CD14-positive monocyte (primary cell): ENCODE data around the gene TMEM222. TPM values are rescaled to one million over a fixed set of nuclear protein-coding genes. Genes with fewer than 3 reads are reported as not detected.

Experiments used
- DNase-seq, 3 donors: peaks; one replicate each; pipeline ENCODE4 v3.0.0-alpha.2; 2011 to 2022
- H2AFZ ChIP-seq: 2 replicates; pipeline ENCODE4 v1.6.0; 2012; ENCODE audit warnings: mild to moderate bottlenecking, low read depth, low read length, inconsistent platforms; ENCODE audit not compliant: insufficient read depth, poor library complexity, severe bottlenecking
- H3K27ac ChIP-seq, 2 donors: 1 replicate in 1 of 2; 2 replicates in 1 of 2; pipeline ENCODE4 v1.5.1; 2012 to 2013; ENCODE audit warnings: low read length in 2 of 2, control low read depth in 1 of 2, inconsistent platforms in 1 of 2, low read depth in 1 of 2, mild to moderate bottlenecking in 1 of 2
- H3K27me3 ChIP-seq, 2 donors: one replicate each; pipeline versions ENCODE4 v1.6.0 to v1.6.1; 2011 to 2013; ENCODE audit warnings: low read length in 2 of 2; ENCODE audit not compliant: control insufficient read depth in 2 of 2, insufficient read depth in 2 of 2
- H3K36me3 ChIP-seq, 2 donors: replicated peaks in 1 of 2; 1 replicate in 1 of 2; 2 replicates in 1 of 2; pipeline versions ENCODE4 v1.5.1 to v1.6.1; 2012 to 2013; ENCODE audit warnings: low read length in 2 of 2, control low read depth in 1 of 2, inconsistent platforms in 1 of 2, mild to moderate bottlenecking in 1 of 2; ENCODE audit not compliant: insufficient read depth in 2 of 2, control insufficient read depth in 1 of 2
- H3K4me1 ChIP-seq, 2 donors: 1 replicate in 1 of 2; 2 replicates in 1 of 2; pipeline versions ENCODE4 v1.5.1 to v1.6.1; 2012 to 2013; ENCODE audit warnings: low read length in 2 of 2, control low read depth in 1 of 2, inconsistent platforms in 1 of 2, mild to moderate bottlenecking in 1 of 2, moderate library complexity in 1 of 2; ENCODE audit not compliant: insufficient read depth in 2 of 2, control insufficient read depth in 1 of 2
- H3K4me2 ChIP-seq: replicated peaks from 2 replicates; pipeline ENCODE3; 2012; ENCODE audit warnings: low read length, moderate library complexity, mild to moderate bottlenecking; ENCODE audit not compliant: poor library complexity, severe bottlenecking; ENCODE audit errors: extremely low read depth
- H3K4me3 ChIP-seq, 3 experiments: fragments of 200-600 bp in 1 of 3; sonication (generic) in 1 of 3; replicated peaks in 1 of 3; 1 replicate in 2 of 3; 2 replicates in 1 of 3; pipeline ENCODE4 v1.5.1; 2011 to 2013; ENCODE audit warnings: low read length in 3 of 3, mild to moderate bottlenecking in 3 of 3, control low read depth in 2 of 3, low read depth in 2 of 3, inconsistent platforms in 1 of 3, moderate library complexity in 1 of 3
- H3K79me2 ChIP-seq: 2 replicates; pipeline ENCODE4 v1.6.0; 2012; ENCODE audit warnings: mild to moderate bottlenecking, control low read depth, inconsistent platforms, low read length, moderate library complexity; ENCODE audit not compliant: insufficient read depth
- H3K9ac ChIP-seq: 2 replicates; pipeline ENCODE4 v1.6.0; 2017; ENCODE audit warnings: low read length, mild to moderate bottlenecking; ENCODE audit not compliant: insufficient read depth, poor library complexity, severe bottlenecking
- H3K9me3 ChIP-seq, 2 donors: replicated peaks in 1 of 2; 1 replicate in 1 of 2; 2 replicates in 1 of 2; pipeline versions ENCODE4 v1.5.1 to v1.6.1; 2012 to 2013; ENCODE audit warnings: low read length in 2 of 2, control low read depth in 1 of 2; ENCODE audit not compliant: control insufficient read depth in 1 of 2, insufficient read depth in 1 of 2
- H4K20me1 ChIP-seq: 2 replicates; pipeline ENCODE4 v1.6.0; 2012; ENCODE audit warnings: mild to moderate bottlenecking, low read length, control low read depth, moderate library complexity; ENCODE audit not compliant: insufficient read depth
- H3K27ac Mint-ChIP-seq, 7 donors: one replicate each; pipeline ENCODE4 v1.8.0; 2020; ENCODE audit warnings: mild to moderate bottlenecking in 7 of 7, mixed read lengths in 7 of 7, moderate library complexity in 6 of 7, inconsistent platforms in 2 of 7
- H3K27me3 Mint-ChIP-seq, 3 donors: one replicate each; pipeline ENCODE4 v1.8.0; 2021 to 2022; ENCODE audit warnings: low read depth in 3 of 3, mild to moderate bottlenecking in 3 of 3, mixed read lengths in 3 of 3, moderate library complexity in 3 of 3, inconsistent platforms in 1 of 3
- H3K36me3 Mint-ChIP-seq, 2 donors: one replicate each; pipeline ENCODE4 v1.8.0; 2020; ENCODE audit warnings: mixed read lengths in 2 of 2, inconsistent platforms in 1 of 2, mild to moderate bottlenecking in 1 of 2
- H3K4me1 Mint-ChIP-seq: one replicate; pipeline ENCODE4 v1.8.0; 2020; ENCODE audit warnings: mild to moderate bottlenecking, mixed read lengths
- H3K4me3 Mint-ChIP-seq, 2 donors: one replicate each; pipeline ENCODE4 v1.8.0; 2020; ENCODE audit warnings: mild to moderate bottlenecking in 2 of 2, mixed read lengths in 2 of 2, moderate library complexity in 1 of 2
- H3K9me3 Mint-ChIP-seq, 7 donors: one replicate each; pipeline ENCODE4 v1.8.0; 2020 to 2022; ENCODE audit warnings: mixed read lengths in 7 of 7, mild to moderate bottlenecking in 6 of 7, moderate library complexity in 6 of 7, inconsistent platforms in 2 of 7
- CTCF ChIP-seq: fragments of 200-600 bp; IDR thresholded peaks from one replicate; pipeline ENCODE4 v1.8.0; 2022; ENCODE audit warnings: antibody characterized with exemption, mild to moderate bottlenecking
- WGBS: methylation state at CpG from one replicate; pipeline ENCODE4 v1.1.5; 2013; ENCODE audit warnings: missing lambda C conversion rate; ENCODE audit not compliant: insufficient coverage; 5-methylcytosine and 5-hydroxymethylcytosine counted together
- intact Hi-C, 2 donors: fragments of 100-400 bp; cut with micrococcal nuclease; formaldehyde crosslinking; loops; one replicate each; pipeline versions ENCODE4 v1.15.0 to v1.15.1; 2023
- polyA plus RNA-seq, 3 donors: library from polyadenylated mRNA; depleted of rRNA in 1 of 3; unstranded in 2 of 3; stranded (reverse) in 1 of 3; fragments of 300-500 nt in 2 of 3; fragments of >200 nt in 1 of 3; fragmentation: Illumina TruSeq in 2 of 3; gene quantifications; 1 replicate in 2 of 3; 2 replicates in 1 of 3; pipeline ENCODE4 v1.2.3, GENCODE V29; 2012 to 2021

TMEM222 gene
- polyA plus RNA-seq, 3 donors, result 23.2 to 29.0 (median 24.6) TPM

GRCh38 chr1:27341525-27342252, 19.7 kb downstream of the TMEM222 start, which contains the start of gene SYTL1:
Gene SYTL1 (plus strand): TSS chr1:27342022. CDS start chr1:27345335, 3,313 bp downstream.
- Histone ChIP-seq H3K27me3 (no peaks in the 10 kb centered on the region), H3K79me2 (peaks cover 35% of the 10 kb centered on the region), H3K36me3 (peaks cover 6 to 19% of the 10 kb centered on the region in 2 donors), H3K4me3 (peak within 1 kb of the TSS; percentile 39 to 87 (median 52)), H4K20me1 (no peaks in the 10 kb centered on the region), H3K9me3 (no peaks in the 10 kb centered on the region), H3K9ac (peak within 1 kb of the TSS; percentile 76), H3K27ac (peak within 1 kb of the TSS; percentile 80 to 89), H3K4me2 (peak within 1 kb of the TSS; percentile 96), H3K4me1 (peaks cover 44 to 55% of the 10 kb centered on the region in 2 donors), H2AFZ (peak within 1 kb of the TSS; percentile 84)
- WGBS, result 0% methylated on average over 15 of the region's 22 CpGs
- H3K27me3 Mint-ChIP-seq, result peaks cover 0 to 2% (median 0%) of the 10 kb centered on the region in 3 donors
- peaks cover 53% of the 10 kb centered on the region for H3K4me1 Mint-ChIP-seq
- H3K36me3 Mint-ChIP-seq, result peaks cover 26 to 28% of the 10 kb centered on the region in 2 donors
- H3K9me3 Mint-ChIP-seq, result no peaks in the 10 kb centered on the region
- TF ChIP-seq CTCF, result no peak
- intact Hi-C loops, result no loop called here
- peak within 1 kb of the TSS; percentile 66 to 93 (median 84) for H3K27ac Mint-ChIP-seq
- peak within 1 kb of the TSS; percentile 82 to 96 for H3K4me3 Mint-ChIP-seq
- DNase-seq, result peak; percentile 60 to 74 (median 66)

GRCh38 chr1:27342391-27342777, 20.4 kb downstream of the TMEM222 start:
- 7% methylated on average over 5 of the region's 8 CpGs for WGBS
- Mint-ChIP-seq H3K36me3 (peaks cover 26 to 28% of the 10 kb centered on the region in 2 donors), H3K27ac (peak overlapping the region; percentile 66 to 93 (median 84)), H3K27me3 (peaks cover 0 to 4% (median 0%) of the 10 kb centered on the region in 3 donors), H3K4me3 (peak overlapping the region; percentile 82 to 96), H3K9me3 (no peaks in the 10 kb centered on the region), H3K4me1 (peaks cover 57% of the 10 kb centered on the region)
- H4K20me1 ChIP-seq, result no peaks in the 10 kb centered on the region
- H3K9ac ChIP-seq, result peak overlapping the region; percentile 76
- peak overlapping the region; percentile 39 to 87 (median 52) for H3K4me3 ChIP-seq
- no peak for TF ChIP-seq CTCF
- DNase-seq, result no peak
- peak overlapping the region; percentile 84 for H2AFZ ChIP-seq
- peak overlapping the region; percentile 80 to 89 for H3K27ac ChIP-seq
- intact Hi-C loops, result no loop called here
- H3K4me2 ChIP-seq, result peak overlapping the region; percentile 96
- H3K79me2 ChIP-seq, result peaks cover 35% of the 10 kb centered on the region
- peaks cover 44 to 55% of the 10 kb centered on the region in 2 donors for H3K4me1 ChIP-seq
- H3K27me3 ChIP-seq, result no peaks in the 10 kb centered on the region
- H3K36me3 ChIP-seq, result peaks cover 9 to 21% of the 10 kb centered on the region in 2 donors
- H3K9me3 ChIP-seq, result no peaks in the 10 kb centered on the region
